Neural progenitor cell (in vitro differentiated cells): ENCODE measurements around the gene ABCB10. TPM values are rescaled to one million over a fixed set of nuclear protein-coding genes. Genes with fewer than 3 reads are reported as not detected.

ENCODE experiments used
- DNase-seq: peaks from one replicate; pipeline ENCODE4 v3.0.0-alpha.2; 2016; ENCODE audit warnings: low spot score
- H2AFZ ChIP-seq: fragments of 200-600 bp; sonication (generic); replicated peaks from 2 replicates; pipeline ENCODE4 v1.6.1; 2016; ENCODE audit warnings: antibody characterized with exemption
- H3F3A ChIP-seq: fragments of 200-600 bp; sonication (generic); 2 replicates; pipeline ENCODE4 v1.6.1; 2016; ENCODE audit warnings: antibody characterized with exemption, low read depth
- H3K27ac ChIP-seq: fragments of 200-600 bp; sonication (generic); 2 replicates; pipeline ENCODE4 v1.5.1; 2016; ENCODE audit warnings: mild to moderate bottlenecking
- H3K27me3 ChIP-seq: fragments of 200-600 bp; sonication (generic); 2 replicates; pipeline ENCODE4 v1.6.1; 2016; ENCODE audit warnings: mild to moderate bottlenecking, moderate library complexity
- H3K36me3 ChIP-seq: fragments of 200-600 bp; sonication (generic); 2 replicates; pipeline ENCODE4 v1.5.1; 2016
- H3K4me1 ChIP-seq: fragments of 200-600 bp; sonication (generic); 2 replicates; pipeline ENCODE4 v1.6.1; 2016; ENCODE audit warnings: mixed run types
- H3K4me2 ChIP-seq: fragments of 200-600 bp; sonication (generic); 2 replicates; pipeline ENCODE4 v1.6.1; 2016
- H3K4me3 ChIP-seq: fragments of 200-600 bp; sonication (generic); 2 replicates; pipeline ENCODE4 v1.5.1; 2016
- H3K79me2 ChIP-seq: fragments of 200-600 bp; sonication (generic); 2 replicates; pipeline ENCODE4 v1.6.1; 2016; ENCODE audit warnings: low read depth
- H3K9ac ChIP-seq: fragments of 200-600 bp; sonication (generic); 2 replicates; pipeline ENCODE4 v1.6.1; 2016
- H3K9me3 ChIP-seq: fragments of 200-600 bp; sonication (generic); 2 replicates; pipeline ENCODE4 v1.5.1; 2016; ENCODE audit warnings: low read depth
- H4K20me1 ChIP-seq: fragments of 200-600 bp; sonication (generic); 2 replicates; pipeline ENCODE4 v1.6.1; 2016; ENCODE audit warnings: low read depth
- H3K27ac Mint-ChIP-seq: 3 replicates; pipeline ENCODE4 v1.8.0; 2021; ENCODE audit warnings: mixed read lengths
- H3K27me3 Mint-ChIP-seq: 2 replicates; pipeline ENCODE4 v1.8.0; 2022; ENCODE audit warnings: low read depth, mild to moderate bottlenecking, inconsistent platforms, moderate library complexity, mixed read lengths; ENCODE audit not compliant: insufficient read depth
- H3K36me3 Mint-ChIP-seq: 3 replicates; pipeline ENCODE4 v1.8.0; 2021; ENCODE audit warnings: mixed read lengths
- H3K4me1 Mint-ChIP-seq: 3 replicates; pipeline ENCODE4 v1.8.0; 2021; ENCODE audit warnings: mixed read lengths
- H3K4me3 Mint-ChIP-seq: 3 replicates; pipeline ENCODE4 v1.8.0; 2021; ENCODE audit warnings: mild to moderate bottlenecking, moderate library complexity, mixed read lengths
- H3K9me3 Mint-ChIP-seq: 3 replicates; pipeline ENCODE4 v1.8.0; 2020; ENCODE audit warnings: mixed read lengths
- EZH2 ChIP-seq: fragments of 200-600 bp; sonication (generic); IDR thresholded peaks from 2 replicates; pipeline ENCODE4 v1.6.1; 2017; ENCODE audit warnings: antibody characterized with exemption, mild to moderate bottlenecking, moderate library complexity
- EZH2phosphoT487 ChIP-seq: fragments of 200-600 bp; sonication (generic); IDR thresholded peaks from 2 replicates; pipeline ENCODE4 v1.6.1; 2017; ENCODE audit warnings: antibody characterized with exemption
- total RNA-seq: library from RNA; depleted of rRNA; stranded (reverse); fragments of >200 nt; gene quantifications from 2 replicates; pipeline ENCODE4 v1.2.3, GENCODE V29; 2015; ENCODE audit warnings: low replicate concordance
- TF ChIP-seq, protein P1 (sequence below): fragments of 200-600 bp; sonication (generic); IDR thresholded peaks from 2 replicates; pipeline ENCODE4 v1.5.1; 2017; ENCODE audit warnings: antibody characterized with exemption, mild to moderate bottlenecking

ABCB10 gene
- total RNA-seq, 1 donor from 2014 or later = 11.9 TPM

DNA sequence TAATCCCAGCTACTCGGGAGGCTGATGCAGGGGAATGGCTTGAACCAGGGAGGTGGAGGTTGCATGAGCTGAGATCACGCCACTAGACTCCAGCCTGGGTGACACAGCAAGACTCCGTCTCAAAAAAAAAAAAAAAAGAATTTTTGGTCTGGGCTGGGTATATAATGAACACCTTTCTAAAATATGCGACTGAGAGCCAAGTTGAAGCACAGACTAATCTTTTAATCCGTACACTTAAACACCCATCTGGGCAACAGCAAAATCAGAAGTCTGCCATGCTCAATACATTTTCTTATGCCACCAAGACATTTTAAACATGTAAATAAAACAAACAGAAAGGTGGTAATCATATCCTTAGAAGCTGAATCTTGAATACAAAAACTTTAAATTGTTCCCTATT is 31.6 kb upstream of the ABCB10 start:
- H3K27ac ChIP-seq = no peak overlapping the region
- no peaks in the 10 kb centered on the region for H3K36me3 ChIP-seq
- no peaks in the 10 kb centered on the region for H3K79me2 ChIP-seq
- no peak overlapping the region for H3K4me2 ChIP-seq
- no peak overlapping the region for H2AFZ ChIP-seq
- no peaks in the 10 kb centered on the region for H3K9me3 ChIP-seq
- no peaks in the 10 kb centered on the region for H4K20me1 ChIP-seq
- H3K4me1 ChIP-seq = no peaks in the 10 kb centered on the region
- no peak overlapping the region for H3K9ac ChIP-seq
- H3K36me3 Mint-ChIP-seq = peaks cover 13% of the 10 kb centered on the region
- no peak for DNase-seq
- no peaks in the 10 kb centered on the region for H3K27me3 Mint-ChIP-seq
- H3K27ac Mint-ChIP-seq = no peak overlapping the region
- H3K4me3 Mint-ChIP-seq = no peak overlapping the region
- TF ChIP-seq EZH2phosphoT487 = no peak
- TF ChIP-seq, protein P1, sequence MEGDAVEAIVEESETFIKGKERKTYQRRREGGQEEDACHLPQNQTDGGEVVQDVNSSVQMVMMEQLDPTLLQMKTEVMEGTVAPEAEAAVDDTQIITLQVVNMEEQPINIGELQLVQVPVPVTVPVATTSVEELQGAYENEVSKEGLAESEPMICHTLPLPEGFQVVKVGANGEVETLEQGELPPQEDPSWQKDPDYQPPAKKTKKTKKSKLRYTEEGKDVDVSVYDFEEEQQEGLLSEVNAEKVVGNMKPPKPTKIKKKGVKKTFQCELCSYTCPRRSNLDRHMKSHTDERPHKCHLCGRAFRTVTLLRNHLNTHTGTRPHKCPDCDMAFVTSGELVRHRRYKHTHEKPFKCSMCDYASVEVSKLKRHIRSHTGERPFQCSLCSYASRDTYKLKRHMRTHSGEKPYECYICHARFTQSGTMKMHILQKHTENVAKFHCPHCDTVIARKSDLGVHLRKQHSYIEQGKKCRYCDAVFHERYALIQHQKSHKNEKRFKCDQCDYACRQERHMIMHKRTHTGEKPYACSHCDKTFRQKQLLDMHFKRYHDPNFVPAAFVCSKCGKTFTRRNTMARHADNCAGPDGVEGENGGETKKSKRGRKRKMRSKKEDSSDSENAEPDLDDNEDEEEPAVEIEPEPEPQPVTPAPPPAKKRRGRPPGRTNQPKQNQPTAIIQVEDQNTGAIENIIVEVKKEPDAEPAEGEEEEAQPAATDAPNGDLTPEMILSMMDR = no peak
- TF ChIP-seq EZH2 = no peak
- no peaks in the 10 kb centered on the region for H3K27me3 ChIP-seq
- no peaks in the 10 kb centered on the region for H3K4me1 Mint-ChIP-seq
- H3K9me3 Mint-ChIP-seq = no peaks in the 10 kb centered on the region
- H3F3A ChIP-seq = no peaks in the 10 kb centered on the region
- H3K4me3 ChIP-seq = no peak overlapping the region

DNA sequence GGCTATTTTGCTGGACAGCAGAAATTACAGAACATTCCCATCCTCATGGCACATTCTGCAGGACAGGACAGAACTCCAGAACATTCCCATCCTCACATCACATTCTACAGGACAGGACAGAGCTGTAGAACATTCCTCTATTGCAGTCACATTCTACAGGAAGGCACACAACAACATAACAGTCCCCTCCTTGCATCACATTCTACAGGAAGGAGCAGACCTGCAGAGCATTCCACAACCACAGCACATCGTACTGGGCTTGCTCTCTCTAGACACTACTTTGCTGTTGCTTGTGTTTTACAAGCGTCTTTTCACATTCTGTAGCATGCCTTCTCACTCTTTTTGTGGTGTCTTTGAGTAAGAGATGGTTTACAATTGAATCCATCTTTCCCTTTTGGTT is 26.8 kb upstream of the ABCB10 start:
- no peaks in the 10 kb centered on the region for H3K4me1 ChIP-seq
- DNase-seq = no peak
- no peaks in the 10 kb centered on the region for H3K9me3 ChIP-seq
- no peak overlapping the region for H3K4me3 ChIP-seq
- no peaks in the 10 kb centered on the region for H3K79me2 ChIP-seq
- no peak overlapping the region for H3K27ac ChIP-seq
- no peaks in the 10 kb centered on the region for H4K20me1 ChIP-seq
- no peaks in the 10 kb centered on the region for H3F3A ChIP-seq
- H3K9ac ChIP-seq = no peak overlapping the region
- TF ChIP-seq EZH2phosphoT487 (no peak), EZH2 (no peak)
- TF ChIP-seq, protein P1 = no peak
- no peaks in the 10 kb centered on the region for H3K9me3 Mint-ChIP-seq
- no peak overlapping the region for H3K4me3 Mint-ChIP-seq
- no peak overlapping the region for H3K4me2 ChIP-seq
- H3K27me3 Mint-ChIP-seq = no peaks in the 10 kb centered on the region
- no peak overlapping the region for H3K27ac Mint-ChIP-seq
- H3K36me3 Mint-ChIP-seq = no peaks in the 10 kb centered on the region
- no peak overlapping the region for H2AFZ ChIP-seq
- no peaks in the 10 kb centered on the region for H3K36me3 ChIP-seq
- H3K27me3 ChIP-seq = no peaks in the 10 kb centered on the region
- H3K4me1 Mint-ChIP-seq = no peaks in the 10 kb centered on the region

DNA sequence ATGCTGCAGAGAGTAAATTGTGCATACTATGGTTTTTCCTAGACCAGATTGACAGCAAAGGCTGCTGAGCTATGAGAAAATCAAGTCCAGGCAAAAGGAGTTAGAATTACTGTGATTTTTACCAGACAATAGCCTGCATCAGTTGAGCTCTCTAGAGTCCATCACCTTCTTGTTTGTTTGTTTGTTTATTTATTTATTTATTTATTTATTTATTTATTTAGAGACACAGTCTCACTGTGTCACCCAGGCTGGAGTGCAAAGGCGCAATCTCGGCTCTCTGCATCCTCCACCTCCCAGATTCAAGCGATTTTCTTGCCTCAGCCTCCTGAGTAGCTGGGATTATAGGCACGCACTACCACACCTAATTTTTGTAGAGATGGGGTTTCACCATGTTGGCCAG is 24.2 kb upstream of the ABCB10 start:
- Histone ChIP-seq H2AFZ (no peak overlapping the region), H3K9ac (no peak overlapping the region), H3K4me1 (peaks cover 13% of the 10 kb centered on the region), H3K4me2 (no peak overlapping the region), H3K36me3 (no peaks in the 10 kb centered on the region), H4K20me1 (no peaks in the 10 kb centered on the region), H3F3A (peaks cover 13% of the 10 kb centered on the region), H3K79me2 (no peaks in the 10 kb centered on the region), H3K27me3 (no peaks in the 10 kb centered on the region), H3K27ac (no peak overlapping the region), H3K4me3 (no peak overlapping the region), H3K9me3 (no peaks in the 10 kb centered on the region)
- no peaks in the 10 kb centered on the region for H3K9me3 Mint-ChIP-seq
- no peaks in the 10 kb centered on the region for H3K27me3 Mint-ChIP-seq
- no peak overlapping the region for H3K27ac Mint-ChIP-seq
- no peak for DNase-seq
- no peak overlapping the region for H3K4me3 Mint-ChIP-seq
- no peaks in the 10 kb centered on the region for H3K36me3 Mint-ChIP-seq
- TF ChIP-seq EZH2phosphoT487 (no peak), EZH2 (no peak)
- TF ChIP-seq, protein P1 = no peak
- peaks cover 10% of the 10 kb centered on the region for H3K4me1 Mint-ChIP-seq
